SK-N-SH (cell line): Measurements from ENCODE around the gene INTS3.

Experiments used
- CTCF ChIP-seq: fragments of 200-600 bp; sonication (generic); IDR thresholded peaks from 2 replicates; pipeline ENCODE4 v1.6.1; 2017; ENCODE audit warnings: antibody characterized with exemption, mild to moderate bottlenecking, moderate library complexity
- MAX ChIP-seq: IDR thresholded peaks from 2 replicates; pipeline ENCODE4 v1.4.0; 2012; ENCODE audit warnings: low read depth
- POLR2AphosphoS5 ChIP-seq: IDR thresholded peaks from 2 replicates; pipeline ENCODE4 v1.6.1; 2012; ENCODE audit warnings: low read depth, low read length
- TEAD4 ChIP-seq: IDR thresholded peaks from 2 replicates; pipeline ENCODE4 v1.4.0; 2012; ENCODE audit warnings: mild to moderate bottlenecking, borderline replicate concordance; ENCODE audit not compliant: insufficient read depth
- YY1 ChIP-seq: IDR thresholded peaks from 2 replicates; pipeline ENCODE4 v1.4.0; 2012; ENCODE audit warnings: low read depth, mild to moderate bottlenecking

GRCh38 chr1:153798468-153798780, 70.6 kb downstream of the INTS3 start:
- no peak for TF ChIP-seq CTCF
- TF ChIP-seq MAX, result no peak
- TF ChIP-seq YY1, result no peak
- TF ChIP-seq TEAD4, result no peak
- TF ChIP-seq POLR2AphosphoS5, result no peak
